ENCODE measurements around the gene CEP68. TPM values are rescaled to one million over a fixed set of nuclear protein-coding genes. Genes with fewer than 3 reads are reported as not detected.

Gene CEP68
- total and polyA plus RNA-seq, 12 donors, result 5.6 to 19.3 (median 10.7) TPM

DNA sequence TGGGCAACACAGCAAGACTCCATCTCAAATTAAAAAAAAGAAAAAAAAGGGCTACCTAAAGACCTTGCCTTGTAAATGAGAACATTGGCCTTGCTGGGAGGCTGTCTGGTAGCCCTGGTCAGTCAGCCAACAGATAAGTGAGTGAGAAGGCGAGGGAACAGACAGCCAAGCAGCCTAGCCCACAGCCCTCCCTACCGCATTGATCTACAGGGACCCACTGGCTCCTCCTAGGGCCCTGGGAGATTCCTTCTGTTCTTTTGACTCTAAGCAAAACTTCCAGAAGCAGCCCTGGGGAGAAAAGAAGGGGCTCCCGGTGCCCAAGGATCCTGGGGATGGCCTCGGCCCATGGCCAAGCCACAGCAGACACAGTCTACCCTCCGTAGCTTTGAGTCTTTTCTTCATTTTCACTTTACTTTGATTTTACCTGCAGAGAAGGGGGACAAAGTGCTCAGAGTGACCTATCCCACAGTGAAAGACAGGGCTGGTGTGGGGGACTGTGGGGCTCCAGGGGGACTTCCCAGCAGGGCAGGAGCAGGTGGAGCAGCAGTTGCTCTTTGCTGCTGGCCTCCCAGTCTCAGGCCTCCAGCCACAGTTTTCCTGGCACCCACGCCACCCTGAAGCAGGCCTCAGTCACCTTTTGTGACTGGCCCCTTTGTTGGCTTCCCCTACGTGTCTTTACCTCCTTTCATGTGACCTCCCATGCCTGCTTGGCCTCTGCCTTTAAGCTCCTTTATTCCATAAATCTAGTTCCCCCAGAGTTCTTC lies 5.1 kb downstream of the CEP68 start:
- Histone ChIP-seq H3K9me3 (replicated peaks in 1 of 3) (no peaks in the 10 kb centered on the region), H3K27ac (no peak overlapping the region), H3K36me3 (replicated peaks in 1 of 2) (no peaks in the 10 kb centered on the region), H3K4me3 (no peak overlapping the region), H3K27me3 (no peaks in the 10 kb centered on the region), H3K4me1 (replicated peaks in 1 of 2) (peaks cover 15 to 65% of the 10 kb centered on the region in 2 donors)
- TF ChIP-seq POLR2A (IDR thresholded peaks at IDR 0.05), result no peak
- TF ChIP-seq CTCF (IDR thresholded peaks at IDR 0.05), result no peak
- 64 to 81% (median 68%) methylated on average over 7 of the region's 7 CpGs for WGBS, 4 donors
- intact Hi-C loops (cut with DNase I), result loop anchor here in 1 of 2 donors (10.0 kb wide), 2 partner anchors 63 to 103 kb away; no protein-coding TSS in a partner anchor
- peak in 3 of 7 donors; percentile 55 to 62 (median 62) for DNase-seq

DNA sequence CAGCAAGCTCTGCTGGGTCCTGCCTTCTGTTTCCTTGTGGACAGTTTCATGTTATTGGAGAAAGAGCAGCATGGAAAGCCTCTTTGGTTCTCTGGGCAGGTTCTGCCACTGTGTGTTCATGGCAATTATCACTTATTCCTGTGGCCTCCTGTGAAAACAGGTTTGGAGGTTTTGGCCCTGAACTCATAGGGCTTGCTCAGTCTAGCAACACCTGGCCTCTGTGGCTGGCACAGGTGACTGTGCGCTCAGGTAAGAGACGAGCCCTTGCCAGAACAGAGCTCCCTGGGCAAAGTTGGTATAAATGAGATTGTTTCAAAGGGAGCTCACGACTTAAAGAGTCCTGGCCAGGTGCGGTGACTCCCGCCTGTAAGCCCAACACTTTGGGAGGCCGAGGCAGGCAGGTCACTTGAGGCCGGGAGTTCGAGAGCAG lies 5.7 kb downstream of the CEP68 start:
- intact Hi-C loops (cut with DNase I), result loop anchor here in 1 of 2 donors (10.0 kb wide), 2 partner anchors 63 to 103 kb away; no protein-coding TSS in a partner anchor
- no peaks in the 10 kb centered on the region for H3K27me3 ChIP-seq
- TF ChIP-seq POLR2A (IDR thresholded peaks at IDR 0.05), result no peak
- DNase-seq, result peak in 1 of 7 donors; percentile 46
- H3K4me3 ChIP-seq, result no peak overlapping the region
- H3K27ac ChIP-seq, result no peak overlapping the region
- H3K9me3 ChIP-seq (replicated peaks in 1 of 3), result no peaks in the 10 kb centered on the region
- peaks cover 14 to 65% of the 10 kb centered on the region in 2 donors for H3K4me1 ChIP-seq (replicated peaks in 1 of 2)
- H3K36me3 ChIP-seq (replicated peaks in 1 of 2), result no peaks in the 10 kb centered on the region
- WGBS, 4 donors, result 80 to 97% (median 96%) methylated on average over 1 to 8 of the region's 8 CpGs

DNA sequence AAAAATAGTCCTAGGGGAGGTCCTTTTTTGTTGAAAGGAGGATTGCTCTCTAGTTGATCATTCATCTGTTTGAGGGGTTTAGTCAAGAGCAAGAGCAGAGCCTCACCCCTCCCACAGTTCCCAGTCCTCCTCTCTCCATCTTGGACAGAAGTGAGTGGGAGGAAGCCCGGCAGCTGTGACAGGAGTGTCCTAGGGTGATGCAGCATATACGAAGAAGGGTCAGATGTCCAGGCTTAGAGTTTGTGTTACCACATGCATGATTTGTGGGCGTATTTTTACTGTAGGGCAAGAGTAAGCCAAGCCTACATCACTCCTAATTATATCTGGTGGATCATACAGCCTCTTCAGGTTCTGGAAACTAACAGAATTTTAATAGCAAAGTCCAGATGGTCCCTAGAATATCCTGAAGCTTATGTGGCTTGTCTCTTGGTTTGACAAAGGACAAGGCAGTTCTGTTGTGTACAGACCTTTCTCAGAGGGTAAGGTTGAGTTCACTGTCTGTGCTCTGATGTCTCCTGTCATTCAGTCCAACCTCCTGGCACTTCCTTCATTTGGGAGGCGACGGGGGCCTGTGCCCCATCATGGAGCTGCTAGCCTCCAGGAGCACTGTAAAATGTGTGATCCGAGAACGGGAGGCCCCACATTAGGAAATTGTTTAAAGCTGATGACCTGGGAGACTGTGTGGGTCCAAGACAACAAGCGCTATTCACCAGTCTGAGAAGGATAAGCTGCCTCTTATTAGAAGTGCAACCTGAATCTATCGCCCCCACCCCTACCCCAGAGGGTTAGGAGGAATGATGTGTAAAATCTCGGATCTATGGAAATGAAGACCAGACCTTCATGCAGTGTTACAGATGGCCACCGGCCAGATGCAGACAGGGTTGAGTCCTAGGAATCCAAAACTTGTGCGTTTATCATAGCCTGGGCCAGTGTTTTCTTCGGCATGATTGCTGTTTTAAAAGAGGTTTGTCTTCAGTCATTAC lies 6.9 kb downstream of the CEP68 start:
- no peaks in the 10 kb centered on the region for H3K36me3 ChIP-seq (replicated peaks in 1 of 2)
- no peak overlapping the region for H3K27ac ChIP-seq
- no peak overlapping the region for H3K4me3 ChIP-seq
- no peaks in the 10 kb centered on the region for H3K9me3 ChIP-seq (replicated peaks in 1 of 3)
- TF ChIP-seq POLR2A (IDR thresholded peaks at IDR 0.05) (no peak), CTCF (IDR thresholded peaks at IDR 0.05) (no peak)
- intact Hi-C loops (cut with DNase I), result loop anchor here in 1 of 2 donors (10.0 kb wide), 2 partner anchors 62 to 102 kb away; no protein-coding TSS in a partner anchor
- no peak for DNase-seq
- WGBS, 4 donors, result 70 to 77% (median 71%) methylated on average over 11 to 13 of the region's 13 CpGs
- peaks cover 7 to 62% of the 10 kb centered on the region in 2 donors for H3K4me1 ChIP-seq (replicated peaks in 1 of 2)
- no peaks in the 10 kb centered on the region for H3K27me3 ChIP-seq

DNA sequence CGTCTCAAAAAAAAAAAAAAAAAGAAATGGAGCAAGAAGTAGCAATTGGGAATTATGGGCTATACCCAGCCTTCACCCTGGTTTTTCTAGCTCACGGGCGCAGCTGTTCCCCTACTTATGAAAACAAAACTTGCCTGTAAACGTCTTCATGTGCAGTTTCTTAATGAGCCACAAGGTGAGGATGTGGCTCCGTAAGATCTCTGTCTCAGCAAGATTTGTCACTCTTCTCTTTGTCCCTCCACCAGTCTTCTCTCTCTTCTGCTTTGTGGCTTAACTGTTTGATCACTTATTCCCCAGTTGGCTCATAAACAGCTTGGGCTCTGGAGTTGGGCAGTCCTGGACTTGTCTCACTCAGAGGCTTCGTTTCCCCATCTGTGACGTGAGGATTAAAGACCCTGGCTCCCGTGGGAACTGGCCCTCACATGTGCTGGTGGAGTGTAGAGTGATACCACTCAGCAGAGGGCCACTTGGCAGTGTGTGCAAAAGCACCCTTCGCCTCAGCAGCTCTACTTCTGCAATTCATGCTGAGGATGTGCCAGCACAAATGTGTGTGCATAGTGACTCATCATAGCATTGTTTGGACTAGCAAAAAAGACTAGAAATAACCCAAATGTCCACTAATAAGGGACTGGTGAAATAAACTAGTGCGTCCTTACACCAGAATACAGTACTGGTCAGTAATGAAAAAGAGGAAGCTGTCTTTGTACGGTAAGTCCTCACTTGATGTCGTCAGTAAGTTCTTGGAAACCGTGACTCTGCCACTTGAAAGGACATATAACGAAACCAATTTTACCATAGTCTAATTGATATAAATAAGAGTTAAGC lies 8.7 kb downstream of the CEP68 start:
- intact Hi-C loops (cut with DNase I), result loop anchor here (5.0 to 10.0 kb wide), 4 partner anchors 60 to 122 kb away; no protein-coding TSS in a partner anchor
- Histone ChIP-seq H3K36me3 (replicated peaks in 1 of 2) (peaks cover 0 to 5% of the 10 kb centered on the region in 2 donors), H3K27ac (peak overlapping the region; percentile 33 to 88 (median 69)), H3K4me1 (replicated peaks in 1 of 2) (peaks cover 15 to 63% of the 10 kb centered on the region in 2 donors), H3K27me3 (no peaks in the 10 kb centered on the region), H3K9me3 (replicated peaks in 1 of 3) (no peaks in the 10 kb centered on the region), H3K4me3 (peak overlapping the region in 1 of 4 donors; percentile 17)
- peak in 6 of 7 donors; percentile 75 to 87 (median 80) for DNase-seq
- peak; percentile 46 to 97 (median 88) for TF ChIP-seq CTCF (IDR thresholded peaks at IDR 0.05)
- peak in 1 of 2 donors; percentile 27 for TF ChIP-seq POLR2A (IDR thresholded peaks at IDR 0.05)
- 26 to 31% (median 30%) methylated on average over 11 to 14 of the region's 14 CpGs for WGBS, 4 donors
